GM19397 (cell line): Measurements from ENCODE around the gene IKZF3.
"Not testable (repeated sequence)": the region's sequence is repeated elsewhere in the genome, so short reads cannot be mapped to it uniquely, and the experiment has no call there.

Experiments
- ATAC-seq: cut with Tn5 transposase; IDR thresholded peaks from one replicate; pipeline ENCODE4 v1.9.1; 2021; ENCODE audit warnings: mild to moderate bottlenecking, moderate library complexity; ENCODE audit not compliant: unreplicated experiment

The IKZF3 gene

DNA sequence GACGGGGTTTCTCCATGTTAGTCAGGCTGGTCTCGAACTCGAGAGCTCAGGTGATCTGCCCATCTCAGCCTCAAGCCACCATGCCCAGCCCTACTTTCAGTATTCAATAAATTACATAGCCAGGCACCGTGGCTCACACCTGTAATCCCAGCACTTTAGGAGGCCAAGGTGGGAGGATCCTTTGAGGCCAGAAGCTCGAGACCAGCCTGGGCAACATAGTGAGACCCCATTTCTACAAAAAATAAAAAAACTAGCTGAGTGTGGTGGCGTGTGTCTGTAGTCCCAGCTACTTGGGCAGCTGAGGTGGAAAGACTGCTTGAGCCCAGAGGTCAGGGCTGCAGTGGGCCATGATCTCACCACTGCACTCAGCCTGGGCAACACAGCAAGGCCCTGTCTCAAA is 142.0 kb downstream of the IKZF3 start:
- no peak for ATAC-seq

DNA sequence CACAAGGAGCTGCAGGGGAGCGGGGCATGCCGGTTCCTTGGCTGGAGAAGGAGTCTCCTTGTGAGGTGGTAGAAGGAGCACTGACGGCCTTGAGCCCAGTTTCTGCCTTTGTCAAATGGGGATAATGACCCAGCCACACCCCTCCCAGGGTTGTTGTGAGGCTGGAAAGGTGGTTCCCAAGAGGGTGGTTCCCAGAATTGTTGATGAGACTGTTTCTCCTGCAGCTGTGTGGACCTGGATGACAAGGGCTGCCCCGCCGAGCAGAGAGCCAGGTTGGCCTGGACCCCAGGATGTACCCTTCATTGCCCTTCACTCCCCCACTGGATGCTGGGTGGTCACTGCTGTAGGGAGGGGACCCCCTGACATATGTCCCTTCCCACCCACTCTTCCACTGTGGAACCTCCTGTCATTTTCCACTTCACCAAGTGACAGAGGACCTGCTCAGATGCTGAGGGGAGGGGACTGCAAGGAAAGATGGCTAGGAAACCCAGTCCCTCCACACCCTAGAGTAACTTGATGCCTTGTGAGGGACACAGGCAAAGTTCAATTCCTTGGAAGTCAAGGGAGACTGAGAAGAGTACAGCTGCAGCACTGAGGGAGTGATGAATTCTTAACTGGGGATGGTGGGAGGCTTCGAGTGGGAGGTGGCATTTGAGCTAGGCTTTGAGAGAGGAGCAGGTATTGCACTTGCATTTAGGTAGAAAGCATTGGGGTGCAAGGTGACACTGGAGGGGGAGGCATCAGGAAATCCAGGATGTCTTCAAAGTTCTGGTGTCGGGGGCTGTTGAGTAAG is 144.4 kb downstream of the IKZF3 start:
- ATAC-seq = no peak

DNA sequence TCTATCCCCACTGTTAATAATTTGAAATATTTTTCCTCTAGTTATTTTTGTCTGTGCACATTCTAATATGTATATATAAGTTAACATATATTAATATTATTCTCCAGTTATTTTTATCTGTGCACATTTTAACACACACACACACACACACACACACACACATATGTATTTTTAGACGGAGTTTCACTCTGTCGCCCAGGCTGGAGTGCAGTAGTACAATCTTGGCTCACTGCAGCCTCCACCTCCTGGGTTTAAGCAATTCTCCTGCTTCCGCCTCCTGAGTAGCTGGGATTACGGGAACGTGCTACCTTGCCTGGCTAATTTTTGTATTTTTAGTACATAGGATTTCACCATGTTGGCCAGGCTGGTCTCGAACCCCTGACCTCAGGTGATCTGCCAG is 146.5 kb downstream of the IKZF3 start:
- no peak for ATAC-seq

DNA sequence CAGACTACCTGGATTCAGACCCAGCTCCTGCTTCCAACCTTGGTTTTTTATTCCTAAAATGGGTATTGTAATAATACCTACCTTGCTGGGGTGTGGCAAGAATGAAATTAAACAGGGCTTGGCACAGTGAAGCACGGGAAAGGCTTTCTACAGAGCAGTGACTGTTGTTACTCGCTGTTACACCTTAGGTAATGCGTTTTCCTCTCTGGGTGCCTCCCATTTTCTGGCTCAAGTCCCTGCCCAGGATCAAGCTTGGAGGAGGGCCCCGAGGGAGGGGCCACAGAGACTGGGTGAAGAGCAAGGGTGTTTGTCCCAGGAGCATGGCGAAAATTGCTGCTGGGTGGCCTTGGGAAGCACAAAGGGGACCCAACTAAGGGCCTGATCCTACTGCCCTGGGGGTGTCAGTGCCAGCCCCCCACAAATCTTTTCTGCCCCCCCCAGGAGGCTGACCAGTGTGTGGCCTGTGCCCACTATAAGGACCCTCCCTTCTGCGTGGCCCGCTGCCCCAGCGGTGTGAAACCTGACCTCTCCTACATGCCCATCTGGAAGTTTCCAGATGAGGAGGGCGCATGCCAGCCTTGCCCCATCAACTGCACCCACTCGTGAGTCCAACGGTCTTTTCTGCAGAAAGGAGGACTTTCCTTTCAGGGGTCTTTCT is 147.1 kb downstream of the IKZF3 start:
- ATAC-seq = no peak

DNA sequence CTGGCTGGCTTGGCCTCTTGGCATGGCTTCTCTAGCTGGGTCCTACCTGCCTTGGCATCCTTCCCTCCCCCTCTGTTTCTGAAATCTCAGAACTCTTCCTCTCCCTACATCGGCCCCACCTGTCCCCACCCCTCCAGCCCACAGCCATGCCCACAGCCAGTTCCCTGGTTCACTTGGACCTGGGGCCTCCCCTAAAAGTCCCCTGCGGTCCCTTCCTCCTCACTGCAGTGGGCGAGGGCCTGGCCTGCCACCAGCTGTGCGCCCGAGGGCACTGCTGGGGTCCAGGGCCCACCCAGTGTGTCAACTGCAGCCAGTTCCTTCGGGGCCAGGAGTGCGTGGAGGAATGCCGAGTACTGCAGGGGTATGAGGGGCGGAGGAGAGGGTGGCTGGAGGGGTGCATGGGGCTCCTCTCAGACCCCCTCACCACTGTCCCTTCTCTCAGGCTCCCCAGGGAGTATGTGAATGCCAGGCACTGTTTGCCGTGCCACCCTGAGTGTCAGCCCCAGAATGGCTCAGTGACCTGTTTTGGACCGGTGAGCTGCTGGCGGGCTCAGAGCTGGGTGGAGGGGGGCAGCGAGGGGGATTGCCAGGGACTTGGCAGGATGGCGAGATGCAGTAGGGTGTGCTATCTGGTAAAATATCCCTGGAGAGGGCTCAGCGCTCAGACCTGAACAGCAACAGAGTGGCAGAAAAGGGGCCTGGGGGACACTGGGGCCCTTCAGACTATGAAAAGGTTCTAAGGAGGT is 147.9 kb downstream of the IKZF3 start:
- ATAC-seq = no peak

DNA sequence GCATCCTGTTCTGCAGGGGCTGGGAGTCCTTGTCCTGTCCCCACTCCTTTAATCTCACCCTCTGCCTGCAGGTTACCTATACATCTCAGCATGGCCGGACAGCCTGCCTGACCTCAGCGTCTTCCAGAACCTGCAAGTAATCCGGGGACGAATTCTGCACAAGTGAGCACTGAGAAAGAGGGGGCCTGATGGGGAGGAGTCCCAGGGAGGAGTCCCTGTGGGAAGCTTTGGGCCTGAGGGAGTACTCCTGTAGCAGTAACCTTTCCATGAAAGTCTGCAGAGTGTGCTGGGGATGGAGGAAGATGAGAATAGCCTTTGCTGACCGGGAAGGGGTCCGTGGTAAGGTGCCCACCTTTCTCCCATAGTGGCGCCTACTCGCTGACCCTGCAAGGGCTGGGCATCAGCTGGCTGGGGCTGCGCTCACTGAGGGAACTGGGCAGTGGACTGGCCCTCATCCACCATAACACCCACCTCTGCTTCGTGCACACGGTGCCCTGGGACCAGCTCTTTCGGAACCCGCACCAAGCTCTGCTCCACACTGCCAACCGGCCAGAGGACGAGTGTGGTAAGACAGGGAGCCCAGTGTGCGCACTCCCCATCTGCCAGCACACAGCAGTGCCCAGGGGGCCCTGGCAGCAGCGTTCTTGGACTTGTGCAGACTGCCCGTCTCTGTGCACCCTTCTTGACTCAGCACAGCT is 148.6 kb downstream of the IKZF3 start:
- ATAC-seq = no peak

DNA sequence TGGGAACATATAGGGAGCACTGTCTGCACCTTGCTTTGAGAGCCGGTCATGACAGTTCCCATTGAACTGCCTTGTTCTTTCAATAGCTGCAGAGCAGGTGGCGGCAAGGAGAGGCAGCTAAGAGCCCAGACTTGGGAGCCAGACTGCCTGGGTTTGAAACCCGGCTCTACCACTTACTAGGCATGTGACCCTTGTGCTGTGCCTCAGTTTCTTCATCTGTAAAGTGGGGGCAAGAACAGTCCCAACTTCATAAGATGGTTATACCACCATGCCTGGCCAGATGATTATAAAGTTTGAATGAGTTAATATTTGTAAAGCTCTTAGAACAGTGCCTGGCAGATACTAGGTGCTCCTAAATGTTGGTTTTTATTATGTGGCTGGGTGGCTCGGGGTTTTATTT is 149.9 kb downstream of the IKZF3 start:
- ATAC-seq = no peak

DNA sequence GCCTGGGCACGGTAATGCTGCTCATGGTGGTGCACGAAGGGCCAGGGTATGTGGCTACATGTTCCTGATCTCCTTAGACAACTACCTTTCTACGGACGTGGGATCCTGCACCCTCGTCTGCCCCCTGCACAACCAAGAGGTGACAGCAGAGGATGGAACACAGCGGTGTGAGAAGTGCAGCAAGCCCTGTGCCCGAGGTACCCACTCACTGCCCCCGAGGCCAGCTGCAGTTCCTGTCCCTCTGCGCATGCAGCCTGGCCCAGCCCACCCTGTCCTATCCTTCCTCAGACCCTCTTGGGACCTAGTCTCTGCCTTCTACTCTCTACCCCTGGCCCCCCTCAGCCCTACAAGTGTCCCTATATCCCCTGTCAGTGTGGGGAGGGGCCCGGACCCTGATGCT is 152.3 kb downstream of the IKZF3 start:
- ATAC-seq = no peak

DNA sequence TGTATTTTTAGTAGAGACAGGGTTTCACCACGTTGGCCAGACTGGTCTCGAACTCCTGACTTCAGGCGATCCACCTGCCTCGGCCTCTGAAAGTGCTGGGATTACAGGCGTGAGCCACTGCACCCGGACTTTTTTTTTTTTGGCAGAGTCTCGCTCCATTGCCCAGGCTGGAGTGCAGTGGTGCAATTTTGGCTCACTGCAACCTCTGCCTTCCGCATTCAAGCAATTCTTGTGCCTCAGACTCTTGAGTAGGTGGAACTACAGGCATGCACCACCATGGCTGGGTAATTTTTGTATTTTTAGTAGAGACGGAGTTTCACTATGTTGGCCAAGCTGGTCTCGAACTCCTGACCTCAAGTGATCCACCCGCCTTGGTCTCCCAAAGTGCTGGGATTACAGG is 153.0 kb downstream of the IKZF3 start:
- ATAC-seq = not testable (repeated sequence)

DNA sequence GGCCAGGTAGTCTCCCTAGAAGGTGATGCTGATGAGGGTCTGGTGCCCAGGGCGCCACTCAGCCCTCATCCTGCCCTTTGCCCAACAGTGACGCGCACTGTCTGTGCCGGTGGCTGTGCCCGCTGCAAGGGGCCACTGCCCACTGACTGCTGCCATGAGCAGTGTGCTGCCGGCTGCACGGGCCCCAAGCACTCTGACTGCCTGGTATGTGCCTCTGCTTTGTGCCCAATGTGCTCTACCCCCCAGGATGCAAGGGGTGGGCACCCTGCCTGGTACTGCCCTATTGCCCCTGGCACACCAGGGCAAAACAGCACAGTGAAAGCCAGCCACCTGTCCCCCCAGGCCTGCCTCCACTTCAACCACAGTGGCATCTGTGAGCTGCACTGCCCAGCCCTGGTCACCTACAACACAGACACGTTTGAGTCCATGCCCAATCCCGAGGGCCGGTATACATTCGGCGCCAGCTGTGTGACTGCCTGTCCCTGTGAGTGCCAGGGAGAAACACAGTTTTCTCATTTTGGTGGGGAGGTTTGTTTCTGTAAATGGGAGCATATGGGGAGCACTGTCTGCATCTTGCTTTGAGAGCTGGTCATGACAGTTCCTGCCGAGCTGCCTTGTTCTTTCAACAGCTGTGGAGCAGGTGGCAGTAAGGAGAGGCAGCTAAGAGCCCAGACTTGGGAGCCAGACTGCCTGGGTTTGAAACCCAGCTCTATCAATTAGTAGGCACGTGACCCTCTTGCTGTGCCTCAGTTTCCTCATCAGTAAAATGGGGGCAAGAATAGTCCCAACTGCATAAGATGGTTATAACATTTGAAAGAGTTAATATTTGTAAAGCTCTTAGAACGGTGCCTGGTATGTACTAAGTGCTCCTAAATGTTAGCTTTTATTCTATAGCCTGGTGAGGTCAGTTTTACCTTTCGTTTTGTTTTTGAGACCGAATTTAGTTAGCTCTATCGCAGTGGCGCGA is 153.8 kb downstream of the IKZF3 start:
- no peak for ATAC-seq

DNA sequence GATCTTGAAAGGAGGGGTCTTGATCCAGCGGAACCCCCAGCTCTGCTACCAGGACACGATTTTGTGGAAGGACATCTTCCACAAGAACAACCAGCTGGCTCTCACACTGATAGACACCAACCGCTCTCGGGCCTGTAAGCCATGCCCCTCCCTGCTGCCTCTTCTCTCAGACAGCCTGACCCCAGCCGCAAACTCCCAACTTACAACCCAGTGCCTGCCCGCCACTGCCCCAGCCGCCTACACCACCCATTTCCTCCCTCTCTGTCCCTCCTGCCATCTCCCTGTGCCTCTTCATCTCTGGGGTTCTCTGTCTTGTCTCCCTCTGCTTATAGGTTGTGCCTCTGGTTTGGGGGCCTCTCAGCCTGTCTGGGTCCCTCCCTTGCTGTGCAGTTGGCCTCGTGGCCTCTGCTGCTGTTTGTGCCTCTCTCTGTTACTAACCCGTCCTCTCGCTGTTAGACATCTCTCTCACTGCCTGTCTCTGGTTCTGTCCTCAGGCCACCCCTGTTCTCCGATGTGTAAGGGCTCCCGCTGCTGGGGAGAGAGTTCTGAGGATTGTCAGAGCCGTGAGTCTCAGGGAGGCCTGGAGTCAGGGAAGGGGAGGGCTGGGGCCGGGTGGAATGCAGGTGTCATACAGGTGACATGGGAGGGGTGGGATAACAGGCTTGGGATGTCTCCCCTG is 154.7 kb downstream of the IKZF3 start:
- ATAC-seq = no peak
